ENCODE measurements around the gene R3HDM4.

DNA sequence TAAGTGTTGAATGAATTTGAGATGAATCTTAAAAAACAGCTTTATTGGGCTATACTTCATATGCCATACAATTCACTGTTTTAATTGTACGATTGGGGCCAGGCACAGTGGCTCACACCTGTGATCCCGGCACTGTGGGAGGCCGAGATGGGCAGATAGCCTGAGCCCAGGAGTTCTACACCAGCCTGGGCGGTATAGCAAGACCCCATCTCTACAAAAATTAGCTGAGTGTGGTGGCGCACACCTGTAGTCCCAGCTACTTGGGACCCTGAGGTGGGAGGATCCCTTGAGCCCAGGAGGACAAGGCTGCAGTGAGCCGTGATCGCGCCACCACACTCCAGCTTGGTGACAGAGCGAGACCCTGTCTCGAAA lies 23.1 kb upstream of the R3HDM4 start:
- TF ChIP-seq, protein P1, sequence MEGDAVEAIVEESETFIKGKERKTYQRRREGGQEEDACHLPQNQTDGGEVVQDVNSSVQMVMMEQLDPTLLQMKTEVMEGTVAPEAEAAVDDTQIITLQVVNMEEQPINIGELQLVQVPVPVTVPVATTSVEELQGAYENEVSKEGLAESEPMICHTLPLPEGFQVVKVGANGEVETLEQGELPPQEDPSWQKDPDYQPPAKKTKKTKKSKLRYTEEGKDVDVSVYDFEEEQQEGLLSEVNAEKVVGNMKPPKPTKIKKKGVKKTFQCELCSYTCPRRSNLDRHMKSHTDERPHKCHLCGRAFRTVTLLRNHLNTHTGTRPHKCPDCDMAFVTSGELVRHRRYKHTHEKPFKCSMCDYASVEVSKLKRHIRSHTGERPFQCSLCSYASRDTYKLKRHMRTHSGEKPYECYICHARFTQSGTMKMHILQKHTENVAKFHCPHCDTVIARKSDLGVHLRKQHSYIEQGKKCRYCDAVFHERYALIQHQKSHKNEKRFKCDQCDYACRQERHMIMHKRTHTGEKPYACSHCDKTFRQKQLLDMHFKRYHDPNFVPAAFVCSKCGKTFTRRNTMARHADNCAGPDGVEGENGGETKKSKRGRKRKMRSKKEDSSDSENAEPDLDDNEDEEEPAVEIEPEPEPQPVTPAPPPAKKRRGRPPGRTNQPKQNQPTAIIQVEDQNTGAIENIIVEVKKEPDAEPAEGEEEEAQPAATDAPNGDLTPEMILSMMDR (IDR thresholded peaks at IDR 0.05), result no peak
- no peak for TF ChIP-seq POLR2A (IDR thresholded peaks at IDR 0.05)

All from gastroesophageal sphincter (tissue), 3 donors.